ENCODE data around the gene RIMS1. TPM values are rescaled to one million over a fixed set of nuclear protein-coding genes. Genes with fewer than 3 reads are reported as not detected.

RIMS1 gene
- total RNA-seq, 1 donor from 2014 or later = 6.3 TPM

- H3K36me3 Mint-ChIP-seq = no peaks in the 10 kb centered on the region
- H3K27ac Mint-ChIP-seq = no peak overlapping the region
- no peak for DNase-seq (ENCODE audit: low spot score in 2 of 2, unreplicated experiment in 2 of 2)
- no peaks in the 10 kb centered on the region for H3K9me3 Mint-ChIP-seq
- H3K4me1 Mint-ChIP-seq = no peaks in the 10 kb centered on the region
- no peak for TF ChIP-seq CTCF (IDR thresholded peaks at IDR 0.05; ENCODE audit: unreplicated experiment)
- no peak overlapping the region for H3K4me3 Mint-ChIP-seq
- H3K27me3 Mint-ChIP-seq (ENCODE audit: low read depth) = peaks cover 4% of the 10 kb centered on the region
Measured at GRCh38 chr6:72022830-72023229, 136.5 kb downstream of the RIMS1 start.

DNA sequence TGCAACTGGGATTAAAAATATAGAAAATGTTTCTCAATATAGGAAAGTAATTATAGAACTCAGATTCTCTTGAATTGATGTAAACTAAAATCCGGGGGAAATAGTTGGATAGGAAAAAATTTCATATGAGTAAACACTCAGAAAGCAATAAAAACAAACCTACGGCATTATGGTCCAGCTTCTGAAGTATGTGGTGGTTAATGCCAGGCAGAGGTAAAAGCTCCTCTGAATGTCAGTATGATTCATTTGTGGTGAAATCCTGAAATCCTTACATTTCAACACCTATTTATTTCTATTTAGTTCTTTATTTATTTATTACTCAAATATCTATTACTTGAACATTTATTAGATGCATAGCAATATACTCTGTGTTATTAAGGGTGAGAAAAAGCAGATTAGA lies 145.1 kb downstream of the RIMS1 start:
- DNase-seq (ENCODE audit: low spot score in 2 of 2, unreplicated experiment in 2 of 2) = no peak
- no peak overlapping the region for H3K27ac Mint-ChIP-seq
- H3K4me1 Mint-ChIP-seq = peaks cover 7% of the 10 kb centered on the region
- no peak for TF ChIP-seq CTCF (IDR thresholded peaks at IDR 0.05; ENCODE audit: unreplicated experiment)
- H3K36me3 Mint-ChIP-seq = no peaks in the 10 kb centered on the region
- H3K27me3 Mint-ChIP-seq (ENCODE audit: low read depth) = no peaks in the 10 kb centered on the region
- H3K9me3 Mint-ChIP-seq = no peaks in the 10 kb centered on the region
- no peak overlapping the region for H3K4me3 Mint-ChIP-seq

DNA sequence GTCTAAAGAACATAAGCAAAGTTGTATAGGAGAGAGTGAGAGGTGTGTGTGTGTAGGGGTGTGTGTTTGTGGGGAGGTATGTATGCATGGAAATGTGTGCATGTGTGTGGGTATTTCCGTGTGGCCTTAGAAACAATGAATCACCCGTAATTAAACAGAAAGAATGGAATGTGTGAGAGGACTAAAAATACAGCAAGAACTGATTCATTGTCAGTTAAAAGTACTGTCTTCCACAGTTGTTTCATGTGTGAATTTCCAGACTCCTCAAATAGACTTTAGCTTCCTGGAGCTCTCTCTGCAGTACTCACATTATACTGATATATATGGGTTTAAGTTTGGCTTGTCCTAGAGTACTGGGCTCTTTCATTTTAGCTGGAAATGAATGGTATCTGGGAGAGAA lies 145.7 kb downstream of the RIMS1 start:
- Mint-ChIP-seq H3K4me3 (no peak overlapping the region), H3K9me3 (no peaks in the 10 kb centered on the region), H3K27ac (no peak overlapping the region), H3K36me3 (no peaks in the 10 kb centered on the region), H3K4me1 (peaks cover 10% of the 10 kb centered on the region), H3K27me3 (ENCODE audit: low read depth) (no peaks in the 10 kb centered on the region)
- no peak for DNase-seq (ENCODE audit: low spot score in 2 of 2, unreplicated experiment in 2 of 2)
- TF ChIP-seq CTCF (IDR thresholded peaks at IDR 0.05; ENCODE audit: unreplicated experiment) = no peak

DNA sequence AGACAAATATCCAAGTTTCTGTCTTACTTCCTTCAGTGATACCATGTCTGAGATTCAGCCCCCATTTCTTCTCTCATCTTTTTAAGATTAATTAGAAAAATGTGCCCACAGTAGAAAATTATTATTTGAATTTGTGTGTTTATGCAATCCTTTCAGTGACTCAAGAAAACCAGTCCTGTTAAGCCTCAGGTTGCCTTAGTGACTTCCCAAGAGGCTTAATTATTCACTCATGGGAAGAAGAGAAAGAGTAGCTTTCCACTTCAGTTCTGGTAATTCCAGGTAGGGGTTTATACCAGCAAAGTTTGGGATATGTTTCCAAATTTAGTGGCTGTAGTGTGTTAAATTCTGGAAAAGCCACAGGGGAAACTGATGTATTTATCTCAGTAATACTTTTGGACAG lies 149.1 kb downstream of the RIMS1 start:
- no peak for DNase-seq (ENCODE audit: low spot score in 2 of 2, unreplicated experiment in 2 of 2)
- TF ChIP-seq CTCF (IDR thresholded peaks at IDR 0.05; ENCODE audit: unreplicated experiment) = no peak
- Mint-ChIP-seq H3K9me3 (no peaks in the 10 kb centered on the region), H3K27me3 (ENCODE audit: low read depth) (no peaks in the 10 kb centered on the region), H3K36me3 (no peaks in the 10 kb centered on the region), H3K27ac (no peak overlapping the region), H3K4me1 (peaks cover 10% of the 10 kb centered on the region), H3K4me3 (no peak overlapping the region)

DNA sequence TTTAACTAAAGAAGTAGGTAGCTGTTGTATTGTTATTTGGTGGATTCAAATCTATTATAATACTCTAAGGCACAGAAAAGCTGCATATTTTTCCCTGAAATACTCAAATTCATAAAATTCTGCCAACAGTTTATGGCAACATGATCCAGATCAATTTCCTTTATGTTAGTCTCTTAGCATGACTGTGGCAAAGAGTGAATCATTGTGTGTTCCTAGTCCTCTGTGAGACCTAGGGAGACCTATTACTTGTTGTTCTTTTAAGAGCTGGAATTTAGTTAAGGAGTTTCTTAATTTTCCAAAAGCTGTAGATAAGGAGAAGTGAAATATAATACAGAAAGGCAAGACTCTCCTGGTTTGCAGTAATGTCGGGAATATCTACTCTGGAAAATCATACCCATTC lies 149.6 kb downstream of the RIMS1 start:
- no peaks in the 10 kb centered on the region for H3K36me3 Mint-ChIP-seq
- no peak overlapping the region for H3K27ac Mint-ChIP-seq
- no peak for DNase-seq (ENCODE audit: low spot score in 2 of 2, unreplicated experiment in 2 of 2)
- peaks cover 10% of the 10 kb centered on the region for H3K4me1 Mint-ChIP-seq
- no peak for TF ChIP-seq CTCF (IDR thresholded peaks at IDR 0.05; ENCODE audit: unreplicated experiment)
- H3K9me3 Mint-ChIP-seq = no peaks in the 10 kb centered on the region
- H3K27me3 Mint-ChIP-seq (ENCODE audit: low read depth) = no peaks in the 10 kb centered on the region
- no peak overlapping the region for H3K4me3 Mint-ChIP-seq

DNA sequence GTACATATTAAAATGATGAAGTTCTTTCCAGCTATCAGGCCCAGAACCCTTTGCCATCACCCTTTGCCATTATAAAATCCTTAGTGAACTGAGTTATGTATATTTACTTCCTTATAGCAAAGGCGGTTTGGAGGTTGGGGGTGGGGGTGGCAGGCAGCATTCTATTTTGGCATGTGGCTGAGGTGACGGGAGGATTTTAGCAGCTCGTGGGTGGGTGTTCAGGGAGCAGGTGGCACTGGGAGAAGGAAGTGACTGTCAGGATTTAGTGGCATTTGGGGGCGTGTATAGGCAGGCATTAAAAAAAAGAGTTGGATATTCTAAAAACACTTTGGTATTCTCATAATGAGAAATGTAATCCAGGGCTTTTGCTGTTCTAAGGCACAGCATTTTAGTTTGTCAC lies 150.7 kb downstream of the RIMS1 start:
- no peak overlapping the region for H3K4me3 Mint-ChIP-seq
- no peak for DNase-seq (ENCODE audit: low spot score in 2 of 2, unreplicated experiment in 2 of 2)
- TF ChIP-seq CTCF (IDR thresholded peaks at IDR 0.05; ENCODE audit: unreplicated experiment) = no peak
- no peaks in the 10 kb centered on the region for H3K27me3 Mint-ChIP-seq (ENCODE audit: low read depth)
- H3K9me3 Mint-ChIP-seq = no peaks in the 10 kb centered on the region
- H3K36me3 Mint-ChIP-seq = no peaks in the 10 kb centered on the region
- H3K4me1 Mint-ChIP-seq = peaks cover 10% of the 10 kb centered on the region
- no peak overlapping the region for H3K27ac Mint-ChIP-seq

All from mesothelial cell of epicardium (in vitro differentiated cells).